AG09309 (cell line): ENCODE results near the gene HAPLN2.

Experiments used
- DNase-seq: peaks from one replicate; pipeline ENCODE4 v3.0.0-alpha.2; 2010; ENCODE audit warnings: low read depth
- H3K4me3 ChIP-seq: 2 replicates; pipeline ENCODE4 v1.5.1; 2011; ENCODE audit warnings: mild to moderate bottlenecking, low read depth, low read length, moderate library complexity; ENCODE audit not compliant: control insufficient read depth
- TF ChIP-seq, protein P1 (sequence below): IDR thresholded peaks from 2 replicates; pipeline ENCODE4 v1.5.1; 2011; ENCODE audit warnings: mild to moderate bottlenecking, low read depth, low read length, inconsistent platforms; ENCODE audit not compliant: insufficient read depth, control insufficient read depth; ENCODE audit errors: missing control alignments

Gene HAPLN2

GRCh38 chr1:156666862-156667609, 47.8 kb downstream of the HAPLN2 start:
- TF ChIP-seq, protein P1, sequence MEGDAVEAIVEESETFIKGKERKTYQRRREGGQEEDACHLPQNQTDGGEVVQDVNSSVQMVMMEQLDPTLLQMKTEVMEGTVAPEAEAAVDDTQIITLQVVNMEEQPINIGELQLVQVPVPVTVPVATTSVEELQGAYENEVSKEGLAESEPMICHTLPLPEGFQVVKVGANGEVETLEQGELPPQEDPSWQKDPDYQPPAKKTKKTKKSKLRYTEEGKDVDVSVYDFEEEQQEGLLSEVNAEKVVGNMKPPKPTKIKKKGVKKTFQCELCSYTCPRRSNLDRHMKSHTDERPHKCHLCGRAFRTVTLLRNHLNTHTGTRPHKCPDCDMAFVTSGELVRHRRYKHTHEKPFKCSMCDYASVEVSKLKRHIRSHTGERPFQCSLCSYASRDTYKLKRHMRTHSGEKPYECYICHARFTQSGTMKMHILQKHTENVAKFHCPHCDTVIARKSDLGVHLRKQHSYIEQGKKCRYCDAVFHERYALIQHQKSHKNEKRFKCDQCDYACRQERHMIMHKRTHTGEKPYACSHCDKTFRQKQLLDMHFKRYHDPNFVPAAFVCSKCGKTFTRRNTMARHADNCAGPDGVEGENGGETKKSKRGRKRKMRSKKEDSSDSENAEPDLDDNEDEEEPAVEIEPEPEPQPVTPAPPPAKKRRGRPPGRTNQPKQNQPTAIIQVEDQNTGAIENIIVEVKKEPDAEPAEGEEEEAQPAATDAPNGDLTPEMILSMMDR, result no peak
- DNase-seq, result no peak

GRCh38 chr1:156667610-156667967, 48.4 kb downstream of the HAPLN2 start:
- H3K4me3 ChIP-seq, result no peak overlapping the region
- no peak for DNase-seq
- TF ChIP-seq, protein P1, result no peak

More at GRCh38 chr1:156666862-156667609, 47.8 kb downstream of the HAPLN2 start:
- no peak overlapping the region for H3K4me3 ChIP-seq

DNA sequence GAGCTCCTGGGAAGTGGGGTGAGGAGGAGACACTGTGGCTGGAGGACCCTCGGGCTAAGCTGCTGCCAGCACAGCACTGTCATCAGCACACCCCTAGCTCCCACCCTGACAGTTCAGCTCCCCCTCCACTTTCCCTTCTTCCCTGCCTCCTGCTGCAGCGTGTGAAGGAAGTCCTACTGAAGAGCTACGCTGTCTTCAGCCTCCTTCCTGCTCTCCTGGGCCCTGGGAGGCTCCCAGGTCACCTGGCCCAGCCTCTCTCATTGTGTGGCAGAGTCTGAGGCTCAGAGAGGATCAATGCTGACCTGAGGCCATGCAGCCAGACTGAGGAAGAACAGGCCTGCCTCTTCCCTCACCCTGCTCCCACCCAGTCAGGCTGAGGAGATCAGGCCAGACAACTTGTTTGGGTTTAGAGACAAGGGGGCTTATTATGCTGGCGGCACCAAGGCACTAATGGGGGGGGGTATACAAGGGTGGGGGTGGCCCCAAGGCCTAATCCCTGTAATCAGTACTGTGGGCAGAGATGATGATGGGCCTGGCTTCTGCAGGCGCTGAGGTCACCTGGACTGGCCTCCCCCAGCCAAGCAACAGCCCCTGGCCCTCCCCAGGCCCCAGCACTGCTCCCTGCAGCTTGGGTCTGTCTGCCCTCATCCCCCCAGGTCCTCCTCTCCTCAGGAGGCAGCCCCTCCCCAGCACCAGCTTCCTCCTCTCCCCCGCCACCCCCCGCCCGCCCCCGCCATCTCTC, 48.9 kb downstream of the HAPLN2 start:
- TF ChIP-seq, protein P1, result no peak
- no peak overlapping the region for H3K4me3 ChIP-seq
- DNase-seq, result no peak

- TF ChIP-seq, protein P1, result no peak
- no peak overlapping the region for H3K4me3 ChIP-seq
- no peak for DNase-seq
These were observed 49.8 kb downstream of the HAPLN2 start for GRCh38 chr1:156668801-156669637.

- H3K4me3 ChIP-seq, result no peak overlapping the region
- TF ChIP-seq, protein P1, result no peak
- DNase-seq, result no peak
These were observed 50.6 kb downstream of the HAPLN2 start for GRCh38 chr1:156669794-156670193.

- DNase-seq, result no peak
These were observed 51.1 kb downstream of the HAPLN2 start for GRCh38 chr1:156670359-156670758.

More at GRCh38 chr1:156670359-156670758, 51.1 kb downstream of the HAPLN2 start:
- H3K4me3 ChIP-seq, result no peak overlapping the region
- TF ChIP-seq, protein P1, result no peak
